IPS DF 4.7 (cell line): Measurements from ENCODE around the gene SLIRP.
"Not testable (repeated sequence)": the region's sequence is repeated elsewhere in the genome, so short reads cannot be mapped to it uniquely, and the experiment has no call there.

Source experiments
- DNase-seq: peaks from one replicate; pipeline ENCODE4 v3.0.0-alpha.2; 2013; ENCODE audit warnings: low spot score; ENCODE audit errors: extremely low read depth

SLIRP gene

DNA sequence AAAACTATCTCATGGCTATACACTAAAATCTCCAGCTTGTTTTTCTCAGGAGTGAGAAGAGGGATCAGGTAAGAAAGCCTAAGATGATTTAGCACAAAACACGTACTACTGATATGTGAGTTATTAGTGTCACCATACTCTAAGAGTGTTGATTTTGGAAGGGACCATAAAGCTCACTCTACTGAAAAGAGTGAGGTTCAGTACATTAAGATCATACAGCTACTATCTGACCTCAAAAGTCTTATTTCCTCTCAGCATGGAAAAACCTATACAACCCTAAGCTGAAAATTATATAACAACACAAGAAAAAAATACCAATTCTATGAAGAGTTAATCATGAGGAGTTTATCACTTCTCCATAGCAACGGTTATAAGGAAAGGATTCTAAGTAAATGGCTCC lies 33.5 kb downstream of the SLIRP start:
- no peak for DNase-seq

DNA sequence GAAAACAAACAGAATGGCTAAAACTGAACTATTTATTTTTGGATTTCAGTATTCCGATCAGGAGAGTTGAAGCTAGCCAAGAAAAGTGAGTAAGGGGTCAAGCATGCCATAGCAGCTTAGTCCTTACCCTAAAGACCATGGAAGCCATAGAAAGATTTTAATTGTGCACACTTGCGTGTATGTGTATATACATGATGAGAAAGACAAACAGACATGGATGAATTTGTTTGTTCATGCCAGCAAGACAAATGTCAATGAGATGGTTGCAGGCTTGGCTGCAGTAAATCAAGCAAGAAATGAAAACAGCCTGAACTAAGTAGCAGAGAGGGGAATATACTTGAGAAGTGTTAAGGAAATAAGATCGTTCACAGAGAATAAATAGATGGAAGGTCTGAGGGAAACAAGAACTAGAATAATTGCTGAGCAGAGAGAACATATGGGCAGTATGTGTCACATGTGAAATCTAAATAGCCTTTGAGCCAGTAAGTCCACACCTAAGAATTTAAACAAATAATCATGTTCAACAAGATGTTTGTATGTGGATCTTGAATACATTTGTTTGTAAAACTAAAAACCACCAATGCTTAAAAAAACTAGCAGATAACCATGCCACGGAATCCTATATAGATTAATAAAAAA lies 38.3 kb downstream of the SLIRP start:
- no peak for DNase-seq

- not testable (repeated sequence) for DNase-seq
Measured at GRCh38 chr14:77747425-77747824, 39.5 kb downstream of the SLIRP start.

GRCh38 chr14:77752266-77752665 lies 44.4 kb downstream of the SLIRP start:
- no peak for DNase-seq

GRCh38 chr14:77752799-77753516 lies 45.1 kb downstream of the SLIRP start:
- no peak for DNase-seq

- DNase-seq: peak; percentile 82
Measured at GRCh38 chr14:77760381-77761204, 52.7 kb downstream of the SLIRP start, which contains the start of gene SNW1. SNW1 (minus strand) TSS chr14:77761156; CDS start chr14:77761127, 29 bp downstream.

DNA sequence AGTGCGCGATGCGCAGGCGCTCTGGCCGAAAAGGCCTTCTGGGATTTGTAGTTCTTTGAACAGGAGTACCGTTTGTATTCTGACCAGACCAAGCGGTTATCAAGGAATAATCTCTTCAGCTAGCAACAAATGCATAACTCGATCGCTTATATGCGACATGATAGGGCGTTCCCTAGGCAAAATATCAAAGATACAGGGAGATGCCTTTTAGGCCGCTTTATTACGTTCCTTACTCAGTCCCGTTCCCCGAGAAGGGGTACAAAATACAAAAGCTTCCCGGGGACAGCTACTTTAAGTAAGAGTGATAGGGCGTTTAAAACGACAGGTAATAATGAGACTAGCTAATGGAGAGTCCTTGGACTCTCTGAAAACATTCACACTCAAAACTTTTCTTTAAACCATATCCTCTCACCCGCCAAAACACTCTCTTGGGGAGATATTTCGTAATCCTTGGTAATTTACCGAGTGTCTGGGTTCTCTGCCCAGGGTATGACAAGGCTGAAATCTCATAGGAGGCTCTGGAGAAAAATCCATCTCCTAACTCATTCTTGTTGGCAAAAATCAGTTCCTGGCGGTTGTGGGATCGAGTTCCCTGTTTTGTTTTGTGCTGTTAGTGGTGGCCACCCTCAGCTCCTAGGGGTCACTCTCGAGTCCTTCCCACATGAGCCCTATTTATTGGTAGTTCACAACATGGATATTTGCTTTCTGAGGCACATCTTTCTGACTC lies 53.5 kb downstream of the SLIRP start:
- no peak for DNase-seq

DNA sequence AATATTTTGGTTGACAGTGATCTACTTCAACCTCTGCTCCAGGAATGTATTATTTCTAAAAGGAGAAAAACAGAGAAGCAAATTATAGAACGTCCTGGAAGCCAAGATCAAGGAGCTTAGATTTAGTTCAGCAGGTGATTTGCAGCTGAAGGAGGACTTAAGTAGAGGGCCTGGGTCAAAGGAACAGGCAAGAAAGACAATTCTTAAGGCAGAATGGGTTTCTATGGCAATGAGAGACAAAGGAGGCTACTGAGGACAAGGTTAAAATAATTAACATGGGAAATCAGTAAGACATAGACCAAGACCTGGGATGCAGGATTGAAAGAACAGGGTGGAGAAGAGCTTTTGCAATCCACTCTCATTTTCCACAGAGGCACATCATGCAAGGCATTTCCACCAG lies 55.4 kb downstream of the SLIRP start:
- DNase-seq: no peak

DNA sequence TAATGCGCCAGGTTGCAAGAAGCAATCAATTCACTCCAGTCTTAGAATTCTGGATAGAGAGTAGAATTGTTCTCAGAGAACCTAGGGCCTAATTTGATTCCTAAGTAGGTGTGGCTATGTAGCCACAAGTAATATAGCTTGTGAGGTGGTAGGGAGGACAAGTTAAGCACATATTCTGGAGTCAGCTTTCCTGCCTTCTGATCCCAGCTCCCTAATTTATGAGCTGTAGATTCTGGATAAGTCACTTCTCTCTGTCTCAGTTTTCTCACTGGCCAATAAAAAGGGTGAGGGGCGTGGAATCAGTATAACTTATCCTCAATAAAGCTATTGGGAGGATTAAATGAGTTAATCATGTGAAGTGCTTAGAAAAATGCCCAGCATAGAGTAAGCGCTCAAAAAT lies 56.1 kb downstream of the SLIRP start:
- DNase-seq: no peak
